GM18505 (cell line): Measurements from ENCODE around the gene TEF.

Source experiments
- ATAC-seq: cut with Tn5 transposase; IDR thresholded peaks from one replicate; pipeline ENCODE4 v1.9.1; 2021; ENCODE audit not compliant: unreplicated experiment
- POLR2A ChIP-seq: IDR thresholded peaks from 4 replicates; pipeline ENCODE4 v1.6.1; 2011; ENCODE audit warnings: borderline replicate concordance; ENCODE audit not compliant: insufficient read depth, insufficient read length; ENCODE audit errors: extremely low read depth

Gene TEF, protein sequence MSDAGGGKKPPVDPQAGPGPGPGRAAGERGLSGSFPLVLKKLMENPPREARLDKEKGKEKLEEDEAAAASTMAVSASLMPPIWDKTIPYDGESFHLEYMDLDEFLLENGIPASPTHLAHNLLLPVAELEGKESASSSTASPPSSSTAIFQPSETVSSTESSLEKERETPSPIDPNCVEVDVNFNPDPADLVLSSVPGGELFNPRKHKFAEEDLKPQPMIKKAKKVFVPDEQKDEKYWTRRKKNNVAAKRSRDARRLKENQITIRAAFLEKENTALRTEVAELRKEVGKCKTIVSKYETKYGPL

DNA sequence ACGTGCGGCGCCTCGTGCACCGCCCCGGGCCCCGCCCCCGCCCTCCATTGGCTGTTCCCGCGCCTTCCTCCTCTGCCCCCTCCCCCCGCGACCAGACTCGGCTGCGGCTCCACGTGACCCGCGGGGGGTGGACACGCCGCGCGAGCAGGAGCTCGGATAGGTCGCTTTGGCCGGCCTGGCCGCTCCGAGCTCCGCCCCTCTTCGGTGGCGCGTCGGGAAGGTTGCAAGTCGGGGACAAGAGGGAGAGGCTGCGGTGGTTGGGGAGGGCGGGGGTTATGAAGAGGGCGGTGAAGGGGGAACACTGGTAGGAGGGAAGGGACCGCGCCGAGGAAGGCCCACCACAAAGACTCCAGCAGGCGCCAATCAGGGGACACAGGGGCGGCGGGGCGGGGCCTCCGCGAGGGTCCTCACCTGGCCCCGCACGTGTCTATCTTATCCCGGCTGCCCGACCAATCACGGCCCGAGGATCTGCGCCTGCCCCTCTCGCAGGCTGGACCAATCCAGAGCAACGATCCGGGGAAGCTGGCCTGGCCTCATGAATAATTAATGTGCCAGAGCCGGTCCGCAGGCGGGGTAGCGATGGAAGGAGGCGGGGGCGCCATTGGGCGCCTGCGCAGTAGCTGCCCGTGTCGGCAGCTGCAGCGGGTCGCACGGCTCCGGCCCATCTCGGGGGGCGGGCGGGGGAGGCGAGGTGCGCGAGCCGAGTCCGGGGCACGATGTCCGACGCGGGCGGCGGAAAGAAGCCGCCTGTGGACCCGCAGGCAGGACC lies at the start of gene TEF:
Gene TEF (plus strand): TSS at position 614 of the 769 bp plus-strand sequence. CDS start 103 bp downstream, at position 717.
- peak; percentile 70 for ATAC-seq
- peak; percentile 54 for TF ChIP-seq POLR2A

DNA sequence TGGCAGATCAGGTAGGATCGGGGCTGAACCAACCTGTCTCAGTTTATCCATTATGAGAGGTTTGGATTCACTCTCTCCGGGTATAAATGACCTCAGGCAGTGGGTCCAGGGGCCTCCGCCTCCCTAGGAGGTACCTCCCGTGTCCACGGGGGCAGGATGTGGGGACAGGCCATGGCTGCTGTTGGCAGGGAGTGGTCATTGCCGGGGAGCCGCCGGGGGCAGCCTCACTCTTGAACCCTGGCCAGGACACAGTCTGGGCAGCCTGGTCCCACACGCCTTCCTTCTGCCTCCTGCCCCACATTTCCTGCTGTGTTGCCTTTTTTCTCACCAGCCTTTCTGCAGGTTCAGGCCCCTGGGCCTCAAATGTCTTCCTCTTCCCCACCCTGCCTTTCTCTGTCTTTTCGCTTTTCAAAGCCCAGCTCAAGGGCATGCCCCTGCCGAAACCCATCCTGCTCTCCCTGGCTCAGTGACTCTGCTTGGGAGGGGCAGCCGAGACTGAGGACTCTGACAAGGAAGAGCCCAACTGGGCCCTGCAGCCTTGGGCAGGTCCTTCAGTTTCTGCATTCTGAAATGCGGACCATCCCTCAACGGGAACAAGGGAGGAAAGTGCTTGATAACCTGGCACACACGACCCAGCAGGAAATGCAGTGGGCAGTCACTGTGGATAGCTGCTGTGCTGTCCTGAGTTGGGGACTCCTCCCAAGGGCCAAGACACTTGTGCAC lies 49.4 kb upstream of the TEF start:
- ATAC-seq = no peak
- no peak for TF ChIP-seq POLR2A

DNA sequence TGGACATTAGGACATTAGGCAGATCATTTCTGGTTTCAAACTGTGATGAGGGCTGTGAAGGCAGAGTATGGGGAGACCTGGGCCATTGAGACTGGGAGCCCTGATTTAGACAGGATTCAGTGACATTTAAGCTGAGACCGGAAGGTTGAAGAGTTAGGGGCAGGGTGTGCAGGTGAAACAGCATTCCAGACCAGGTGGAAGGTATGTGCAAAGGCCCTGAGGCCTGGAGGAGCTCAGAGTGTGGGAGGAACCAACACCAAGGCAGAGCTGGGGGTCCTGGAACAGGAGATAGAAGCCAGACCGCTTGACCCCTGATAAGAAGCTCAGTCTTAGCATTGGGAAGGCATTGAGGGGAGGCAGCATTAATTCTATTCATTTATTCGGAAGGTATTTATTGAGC lies 47.9 kb upstream of the TEF start:
- no peak for TF ChIP-seq POLR2A

DNA sequence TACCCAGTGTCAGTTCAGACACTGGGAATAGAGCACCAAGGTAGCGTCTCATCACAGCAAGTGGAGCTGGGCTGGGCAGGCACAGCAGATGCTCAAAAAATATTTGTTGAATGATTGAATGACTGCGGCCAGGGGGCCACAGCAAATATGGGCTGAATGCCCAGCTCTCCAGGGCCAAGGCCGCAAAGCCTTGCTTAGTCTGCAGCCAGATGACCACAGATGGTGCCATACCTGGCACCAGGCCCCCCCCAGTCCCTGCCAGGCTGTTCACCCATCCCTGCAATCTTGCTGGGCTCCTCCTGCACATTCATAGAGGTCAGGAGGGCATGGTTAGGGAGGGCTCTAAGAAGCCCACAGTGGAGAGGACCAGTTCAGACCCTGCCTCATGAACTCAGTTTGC lies 47.5 kb upstream of the TEF start:
- no peak for ATAC-seq
- TF ChIP-seq POLR2A = no peak

More for the DNA sequence above, 47.9 kb upstream of the TEF start:
- ATAC-seq = no peak

DNA sequence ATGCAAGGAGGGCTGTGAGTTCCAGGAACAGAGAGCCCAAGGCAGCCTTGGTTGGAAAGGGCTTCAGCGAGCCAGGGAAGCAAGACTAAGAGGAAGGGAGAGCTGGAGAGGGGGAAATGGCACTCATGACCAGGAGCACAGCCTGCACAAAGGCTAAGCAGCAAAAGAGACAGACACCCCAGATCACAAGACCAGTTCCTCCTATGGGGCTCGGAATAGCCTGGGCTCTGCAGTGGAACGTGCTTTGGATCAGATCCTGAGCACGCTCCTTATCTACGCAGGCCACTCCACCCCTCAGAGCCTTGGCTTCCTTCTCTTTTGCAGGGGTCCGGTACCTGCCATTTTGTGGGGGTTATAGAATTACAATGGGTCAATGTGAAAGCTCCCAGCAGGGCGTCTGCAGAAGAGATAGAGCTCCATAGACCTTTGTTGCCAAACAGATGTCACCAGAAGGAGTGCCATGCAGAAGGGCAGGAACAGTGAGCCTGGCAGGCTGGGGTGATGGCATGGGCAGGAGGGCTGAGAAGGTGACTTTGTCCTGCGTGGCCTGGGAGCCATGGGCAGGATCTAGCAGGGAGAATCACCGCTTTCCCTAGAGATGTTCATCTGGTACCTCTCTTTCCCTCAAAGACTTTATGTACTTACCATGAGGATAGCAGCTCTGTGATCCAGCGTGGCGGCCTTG lies 46.6 kb upstream of the TEF start:
- no peak for TF ChIP-seq POLR2A
- no peak for ATAC-seq

DNA sequence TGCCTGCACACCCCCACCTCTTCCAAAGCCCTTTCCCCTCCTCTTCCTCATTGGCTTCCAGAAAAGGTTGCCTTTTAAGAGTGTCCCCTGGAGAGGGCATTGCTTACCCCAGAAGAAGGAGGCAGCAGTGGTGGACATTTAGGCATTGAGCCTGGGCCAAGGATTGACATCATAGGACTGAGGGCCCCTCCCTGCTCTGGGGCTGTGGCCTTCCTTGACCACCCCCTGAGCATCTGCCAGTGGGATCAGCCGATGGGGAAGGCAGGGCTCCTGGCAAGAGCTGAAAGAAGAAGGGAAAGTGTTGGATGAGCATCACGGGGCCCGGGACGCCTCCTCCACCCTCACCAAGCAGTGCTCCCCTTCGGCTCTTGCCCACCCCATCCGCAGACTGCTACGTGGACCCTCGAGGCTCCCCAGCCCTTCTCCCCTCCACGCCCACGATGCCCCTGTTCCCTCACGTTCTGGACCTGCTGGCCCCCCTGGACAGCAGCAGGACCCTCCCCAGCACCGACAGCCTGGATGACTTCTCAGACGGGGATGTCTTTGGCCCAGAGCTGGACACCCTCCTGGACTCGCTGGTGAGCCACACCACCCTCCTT lies 43.0 kb upstream of the TEF start:
- no peak for TF ChIP-seq POLR2A
- no peak for ATAC-seq

DNA sequence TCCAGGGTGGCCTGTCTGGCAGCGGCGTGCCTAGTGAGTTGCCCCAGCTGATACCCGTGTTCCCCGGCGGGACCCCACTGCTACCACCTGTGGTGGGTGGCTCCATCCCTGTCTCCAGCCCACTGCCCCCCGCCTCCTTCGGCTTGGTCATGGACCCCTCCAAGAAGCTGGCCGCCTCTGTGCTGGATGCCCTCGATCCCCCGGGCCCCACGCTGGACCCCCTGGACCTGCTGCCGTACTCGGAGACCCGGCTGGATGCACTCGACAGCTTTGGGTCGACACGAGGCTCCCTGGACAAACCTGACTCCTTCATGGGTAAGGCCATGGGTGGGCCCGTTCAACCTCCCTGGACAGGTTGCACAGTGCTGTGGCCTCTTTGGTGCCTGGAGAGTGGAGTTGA lies 41.9 kb upstream of the TEF start:
- ATAC-seq = no peak
- TF ChIP-seq POLR2A = no peak

DNA sequence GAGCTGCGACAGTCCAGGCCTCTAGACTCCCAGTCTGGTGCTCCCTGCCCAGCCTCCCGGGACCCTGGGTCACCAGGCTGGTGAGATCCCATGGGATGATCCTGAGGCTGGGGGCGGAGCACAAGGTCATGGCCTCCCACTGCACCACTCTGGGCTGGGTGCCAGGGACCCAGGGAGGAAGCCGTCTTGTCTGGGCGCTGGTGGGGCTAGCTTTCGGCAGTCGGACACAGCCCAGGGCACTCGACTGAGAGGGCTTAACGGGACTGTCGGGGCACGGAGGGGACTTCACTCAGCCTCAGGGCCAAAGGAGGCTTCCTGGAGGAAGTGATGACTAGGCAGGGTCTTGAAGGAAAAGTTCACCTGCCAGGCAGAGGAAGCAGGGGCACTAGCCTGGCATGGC lies 41.4 kb upstream of the TEF start:
- ATAC-seq = no peak
- TF ChIP-seq POLR2A = no peak

DNA sequence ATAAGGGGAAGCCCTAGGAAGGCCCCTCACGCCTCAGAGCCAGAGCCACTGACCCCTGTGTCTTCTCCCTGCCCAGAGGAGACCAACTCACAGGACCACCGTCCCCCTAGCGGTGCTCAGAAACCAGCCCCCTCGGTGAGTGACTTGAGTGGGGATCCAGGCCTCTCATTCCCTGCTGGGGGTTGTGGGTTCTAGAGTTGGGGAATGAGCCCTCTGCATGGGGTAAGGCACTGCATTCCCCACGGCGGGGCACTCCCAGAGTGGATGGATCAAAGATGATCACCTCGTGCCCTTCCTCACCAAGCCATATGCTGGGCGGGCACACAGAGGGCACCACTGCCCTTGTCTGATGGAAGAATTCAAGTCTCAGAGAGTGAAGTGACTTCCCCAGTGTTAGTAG lies 40.7 kb upstream of the TEF start:
- ATAC-seq = no peak
- no peak for TF ChIP-seq POLR2A

DNA sequence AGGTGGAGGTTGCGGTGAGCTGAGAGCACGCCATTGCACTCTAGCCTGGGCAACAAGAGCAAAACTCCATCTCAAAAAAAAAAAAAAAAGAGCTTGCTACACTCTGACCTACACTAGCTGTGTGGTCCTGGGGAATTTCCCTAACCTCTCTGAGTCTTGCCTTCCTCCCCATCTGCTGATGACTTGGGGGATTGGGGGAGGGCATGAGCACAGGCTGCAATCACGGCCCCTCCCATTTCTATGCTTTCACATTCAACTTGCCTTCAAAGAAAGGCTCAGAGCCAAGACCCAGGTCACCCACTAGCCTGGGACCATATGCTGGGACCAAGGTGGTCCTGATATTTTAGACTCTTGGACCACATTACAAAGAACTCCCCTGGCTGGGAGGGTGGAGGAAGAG lies 39.8 kb upstream of the TEF start:
- no peak for TF ChIP-seq POLR2A
- ATAC-seq = no peak

DNA sequence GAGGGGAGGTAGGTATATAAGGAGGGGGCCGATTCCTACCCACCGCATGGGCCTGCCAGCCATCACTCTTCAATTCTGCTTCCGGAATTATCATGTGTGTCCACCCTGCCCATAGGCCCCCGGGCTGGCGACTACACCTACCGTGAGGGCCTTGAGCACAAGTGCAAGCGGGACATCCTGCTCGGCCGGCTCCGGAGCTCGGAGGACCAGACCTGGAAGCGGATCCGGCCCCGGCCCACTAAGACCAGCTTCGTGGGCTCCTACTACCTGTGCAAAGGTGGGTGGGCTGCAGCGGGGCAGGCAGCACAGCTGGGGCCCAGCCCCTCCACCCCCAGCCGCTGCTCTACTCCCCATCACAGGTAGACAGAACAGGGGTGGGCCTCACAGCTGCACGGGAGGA lies 38.4 kb upstream of the TEF start:
- no peak for ATAC-seq
- TF ChIP-seq POLR2A = no peak

DNA sequence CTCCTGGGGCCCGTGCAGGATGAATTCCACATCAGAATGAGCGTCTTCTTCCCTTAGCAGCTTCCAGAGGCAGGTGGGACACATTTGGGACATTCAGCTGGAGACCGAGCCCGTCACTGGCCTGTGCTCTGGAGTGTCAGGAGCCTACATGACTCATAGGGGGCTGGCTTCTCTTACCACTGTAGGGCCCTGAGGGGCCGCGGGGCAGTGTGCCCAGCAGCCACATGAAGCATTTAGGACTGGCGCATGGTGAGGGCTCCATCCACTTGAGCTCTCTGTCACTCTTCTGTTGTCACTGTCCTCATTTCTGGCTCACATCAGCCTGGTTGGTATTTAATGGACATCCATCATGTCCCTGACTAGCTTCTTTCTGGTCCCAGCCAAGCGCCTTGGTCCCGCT lies 38.0 kb upstream of the TEF start:
- TF ChIP-seq POLR2A = no peak
- no peak for ATAC-seq
